ENCODE measurements around the gene CCDC159.

CCDC159 gene

GRCh38 chr19:11399667-11400066, 53.3 kb downstream of the CCDC159 start:
- no peak for DNase-seq

GRCh38 chr19:11400798-11401197, 54.5 kb downstream of the CCDC159 start:
- no peak for DNase-seq

- no peak for DNase-seq
These were observed 55.7 kb downstream of the CCDC159 start for GRCh38 chr19:11401808-11402543.
